Measurements from ENCODE around the gene NPS.

The NPS gene

DNA sequence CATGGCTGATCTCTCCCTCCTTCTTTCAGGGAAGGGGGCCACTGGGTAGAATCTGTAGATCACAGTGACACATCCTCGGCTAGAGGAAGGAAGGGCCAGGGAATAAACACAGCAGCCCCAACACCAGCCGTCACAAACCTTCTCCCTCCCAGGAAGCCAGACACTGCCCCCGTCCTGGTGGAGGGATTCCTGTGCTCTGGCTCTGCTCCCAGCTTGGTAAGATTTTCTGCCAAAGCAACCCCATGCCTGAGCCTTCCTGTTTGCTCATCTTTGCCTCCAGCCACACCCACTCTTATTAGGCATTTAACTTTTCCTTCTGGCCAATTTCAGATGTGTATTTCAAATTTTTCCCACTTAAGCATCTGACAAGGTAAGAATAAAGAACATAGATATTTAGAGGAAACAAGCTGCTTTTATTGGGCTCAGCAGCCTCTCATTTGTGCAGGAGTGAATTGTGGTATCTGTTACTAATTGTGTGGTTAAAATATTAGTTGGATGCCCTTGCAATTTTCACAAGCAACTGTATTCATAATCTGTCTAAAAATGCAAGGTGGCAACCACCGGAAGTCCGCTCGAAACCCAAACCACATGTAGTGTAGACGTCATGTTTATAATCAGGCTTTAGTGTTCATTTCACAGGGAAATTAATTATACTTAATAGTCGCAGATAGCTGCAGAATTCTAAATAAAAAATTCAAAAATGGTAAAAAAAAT lies 13.2 kb upstream of the NPS start:
- Mint-ChIP-seq H3K4me1 (no peaks in the 10 kb centered on the region), H3K9me3 (peaks cover 0 to 2% of the 10 kb centered on the region in 2 donors), H3K27me3 (peaks cover 0 to 6% of the 10 kb centered on the region in 2 donors), H3K27ac (no peak overlapping the region), H3K36me3 (no peaks in the 10 kb centered on the region), H3K4me3 (no peak overlapping the region)
- ATAC-seq (replicated peaks), result no peak
- DNase-seq, result no peak

- ATAC-seq (replicated peaks) (no peak), DNase-seq (no peak)
- Mint-ChIP-seq H3K27ac (no peak overlapping the region), H3K27me3 (peaks cover 0 to 4% of the 10 kb centered on the region in 2 donors), H3K9me3 (peaks cover 0 to 2% of the 10 kb centered on the region in 2 donors), H3K4me1 (no peaks in the 10 kb centered on the region), H3K4me3 (no peak overlapping the region), H3K36me3 (no peaks in the 10 kb centered on the region)
Observed at GRCh38 chr10:127536972-127537760, 11.9 kb upstream of the NPS start.

- H3K27ac Mint-ChIP-seq, result no peak overlapping the region
- H3K9me3 Mint-ChIP-seq, result peaks cover 0 to 2% of the 10 kb centered on the region in 2 donors
- no peak overlapping the region for H3K4me3 Mint-ChIP-seq
- H3K27me3 Mint-ChIP-seq, result no peaks in the 10 kb centered on the region
- no peak for ATAC-seq (replicated peaks)
- H3K36me3 Mint-ChIP-seq, result no peaks in the 10 kb centered on the region
- H3K4me1 Mint-ChIP-seq, result no peaks in the 10 kb centered on the region
- no peak for DNase-seq
Observed at GRCh38 chr10:127537924-127538323, 11.2 kb upstream of the NPS start.

DNA sequence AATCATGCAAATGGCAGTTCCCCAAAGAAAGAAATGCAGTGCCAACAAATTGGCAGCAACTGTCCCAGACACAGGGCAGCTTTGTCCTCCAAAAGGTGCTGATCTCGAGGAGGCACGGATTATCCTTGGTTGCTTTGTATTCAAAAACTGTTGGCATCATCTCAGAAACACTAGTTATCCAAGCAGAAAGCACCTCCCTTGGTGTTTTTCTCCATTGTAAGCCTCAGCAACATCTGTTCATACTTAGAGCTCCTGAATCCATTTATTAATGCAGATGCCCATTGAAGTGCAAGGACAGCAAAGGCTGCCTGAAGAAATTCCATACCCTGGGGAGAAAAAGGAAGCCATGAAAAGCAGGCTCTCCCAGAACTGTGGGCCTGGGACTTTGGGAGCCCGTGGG lies 1.1 kb upstream of the NPS start:
- Mint-ChIP-seq H3K9me3 (peaks cover 7 to 12% of the 10 kb centered on the region in 2 donors), H3K4me3 (no peak overlapping the region), H3K27me3 (no peaks in the 10 kb centered on the region), H3K36me3 (peaks cover 2 to 3% of the 10 kb centered on the region in 2 donors), H3K27ac (no peak overlapping the region), H3K4me1 (no peaks in the 10 kb centered on the region)
- DNase-seq (no peak), ATAC-seq (replicated peaks) (no peak)

- peaks cover 0 to 9% of the 10 kb centered on the region in 2 donors for H3K27me3 Mint-ChIP-seq
- H3K27ac Mint-ChIP-seq, result no peak overlapping the region
- ATAC-seq (replicated peaks) (no peak), DNase-seq (no peak)
- H3K4me1 Mint-ChIP-seq, result no peaks in the 10 kb centered on the region
- H3K9me3 Mint-ChIP-seq, result peaks cover 3 to 5% of the 10 kb centered on the region in 2 donors
- peaks cover 0 to 2% of the 10 kb centered on the region in 2 donors for H3K36me3 Mint-ChIP-seq
- H3K4me3 Mint-ChIP-seq, result no peak overlapping the region
Observed at GRCh38 chr10:127550861-127551260, 1.8 kb downstream of the NPS start.

GRCh38 chr10:127552446-127552845 lies 3.3 kb downstream of the NPS start:
- H3K4me1 Mint-ChIP-seq, result no peaks in the 10 kb centered on the region
- H3K27me3 Mint-ChIP-seq, result peaks cover 9 to 15% of the 10 kb centered on the region in 2 donors
- no peak overlapping the region for H3K27ac Mint-ChIP-seq
- no peak for DNase-seq
- no peaks in the 10 kb centered on the region for H3K36me3 Mint-ChIP-seq
- no peaks in the 10 kb centered on the region for H3K9me3 Mint-ChIP-seq
- no peak overlapping the region for H3K4me3 Mint-ChIP-seq
- ATAC-seq (replicated peaks), result no peak

- Mint-ChIP-seq H3K4me1 (no peaks in the 10 kb centered on the region), H3K9me3 (no peaks in the 10 kb centered on the region), H3K4me3 (no peak overlapping the region), H3K36me3 (no peaks in the 10 kb centered on the region), H3K27me3 (peaks cover 14 to 15% of the 10 kb centered on the region in 2 donors), H3K27ac (no peak overlapping the region)
- DNase-seq, result no peak
- no peak for ATAC-seq (replicated peaks)
Observed at GRCh38 chr10:127553417-127553816, 4.3 kb downstream of the NPS start.

- H3K4me1 Mint-ChIP-seq, result no peaks in the 10 kb centered on the region
- peaks cover 15 to 19% of the 10 kb centered on the region in 2 donors for H3K27me3 Mint-ChIP-seq
- H3K27ac Mint-ChIP-seq, result no peak overlapping the region
- no peaks in the 10 kb centered on the region for H3K36me3 Mint-ChIP-seq
- ATAC-seq (replicated peaks) (no peak), DNase-seq (no peak)
- H3K4me3 Mint-ChIP-seq, result no peak overlapping the region
- peaks cover 5 to 7% of the 10 kb centered on the region in 2 donors for H3K9me3 Mint-ChIP-seq
Observed at GRCh38 chr10:127556916-127557315, 7.8 kb downstream of the NPS start.

- Mint-ChIP-seq H3K36me3 (no peaks in the 10 kb centered on the region), H3K4me3 (no peak overlapping the region), H3K9me3 (peaks cover 5 to 7% of the 10 kb centered on the region in 2 donors), H3K4me1 (no peaks in the 10 kb centered on the region), H3K27me3 (peaks cover 6 to 34% of the 10 kb centered on the region in 2 donors), H3K27ac (no peak overlapping the region)
- DNase-seq, result no peak
- no peak for ATAC-seq (replicated peaks)
Observed at GRCh38 chr10:127561647-127562046, 12.5 kb downstream of the NPS start.

- Mint-ChIP-seq H3K9me3 (peaks cover 5 to 7% of the 10 kb centered on the region in 2 donors), H3K27ac (no peak overlapping the region), H3K4me1 (no peaks in the 10 kb centered on the region), H3K36me3 (no peaks in the 10 kb centered on the region), H3K27me3 (peaks cover 3 to 23% of the 10 kb centered on the region in 2 donors), H3K4me3 (no peak overlapping the region)
- peak; percentile 78 to 79 for ATAC-seq (replicated peaks)
- DNase-seq, result no peak
Observed at GRCh38 chr10:127563718-127564553, 14.8 kb downstream of the NPS start.

DNA sequence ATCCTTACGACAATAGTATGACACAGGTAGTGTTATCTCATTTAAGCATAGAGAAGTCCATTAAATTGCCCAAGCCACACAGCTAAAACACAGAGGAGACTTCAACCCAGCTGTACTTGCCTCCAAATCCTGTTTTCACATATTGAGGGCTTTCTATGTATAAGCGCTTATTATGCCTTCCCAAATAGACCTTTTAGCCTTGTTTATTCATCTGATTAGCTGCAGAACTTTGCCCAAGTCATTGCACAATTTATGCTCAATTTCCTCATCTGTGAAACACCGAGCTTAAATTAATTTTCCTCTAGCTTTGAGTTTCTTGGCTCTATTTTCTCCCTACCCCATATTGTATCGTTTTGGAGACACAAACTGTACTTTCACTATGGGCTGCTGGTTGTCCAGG lies 15.5 kb downstream of the NPS start:
- Mint-ChIP-seq H3K27me3 (peaks cover 3 to 18% of the 10 kb centered on the region in 2 donors), H3K4me1 (no peaks in the 10 kb centered on the region), H3K36me3 (no peaks in the 10 kb centered on the region), H3K4me3 (no peak overlapping the region), H3K27ac (no peak overlapping the region), H3K9me3 (peaks cover under 1% of the 10 kb centered on the region in 2 donors)
- ATAC-seq (replicated peaks), result no peak
- DNase-seq, result no peak

GRCh38 chr10:127565583-127565982 lies 16.5 kb downstream of the NPS start:
- Mint-ChIP-seq H3K27me3 (peaks cover 3 to 17% of the 10 kb centered on the region in 2 donors), H3K4me3 (no peak overlapping the region), H3K36me3 (no peaks in the 10 kb centered on the region), H3K9me3 (no peaks in the 10 kb centered on the region), H3K4me1 (no peaks in the 10 kb centered on the region), H3K27ac (no peak overlapping the region)
- DNase-seq (no peak), ATAC-seq (replicated peaks) (no peak)

GRCh38 chr10:127569210-127569609 lies 20.1 kb downstream of the NPS start:
- DNase-seq (no peak), ATAC-seq (replicated peaks) (no peak)
- Mint-ChIP-seq H3K27ac (no peak overlapping the region), H3K27me3 (peaks cover 3 to 8% of the 10 kb centered on the region in 2 donors), H3K4me1 (no peaks in the 10 kb centered on the region), H3K4me3 (no peak overlapping the region), H3K36me3 (no peaks in the 10 kb centered on the region), H3K9me3 (peaks cover 4 to 7% of the 10 kb centered on the region in 2 donors)

DNA sequence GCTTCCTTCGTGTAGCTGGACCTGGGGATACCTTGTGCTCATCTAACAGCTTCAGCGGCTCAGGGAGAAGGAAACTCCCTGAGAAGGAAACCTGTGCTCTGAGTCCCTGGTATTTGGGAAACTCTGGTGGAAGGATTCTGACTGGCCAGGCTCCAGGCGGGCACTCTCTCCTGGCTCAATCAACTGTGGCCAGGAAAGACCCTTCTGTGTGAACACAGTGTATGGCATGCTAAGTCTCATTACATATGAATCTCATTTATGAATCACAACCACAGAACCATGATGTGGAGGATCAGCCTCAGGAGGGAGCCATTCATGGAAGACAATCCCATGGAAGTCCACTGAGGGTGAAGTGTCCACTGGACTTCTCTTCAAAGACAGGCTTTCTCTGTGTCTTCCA lies 20.9 kb downstream of the NPS start:
- ATAC-seq (replicated peaks) (no peak), DNase-seq (no peak)
- peaks cover 4 to 7% of the 10 kb centered on the region in 2 donors for H3K9me3 Mint-ChIP-seq
- no peaks in the 10 kb centered on the region for H3K4me1 Mint-ChIP-seq
- H3K27ac Mint-ChIP-seq, result no peak overlapping the region
- H3K4me3 Mint-ChIP-seq, result no peak overlapping the region
- H3K36me3 Mint-ChIP-seq, result no peaks in the 10 kb centered on the region
- H3K27me3 Mint-ChIP-seq, result peaks cover 0 to 3% of the 10 kb centered on the region in 2 donors
